GM06990 (cell line): Measurements from ENCODE around the gene CASP8.

ENCODE experiments used
- DNase-seq: peaks from one replicate; pipeline ENCODE4 v3.0.0-alpha.2; 2011; ENCODE audit not compliant: insufficient read length; ENCODE audit errors: extremely low read depth
- H3K27me3 ChIP-seq: replicated peaks from 2 replicates; pipeline ENCODE4 v1.6.0; 2011; ENCODE audit warnings: low read length; ENCODE audit not compliant: control insufficient read depth, insufficient read depth
- H3K36me3 ChIP-seq: 2 replicates; pipeline ENCODE4 v1.5.1; 2011; ENCODE audit warnings: low read length; ENCODE audit not compliant: control insufficient read depth, insufficient read depth
- H3K4me3 ChIP-seq: replicated peaks from 2 replicates; pipeline ENCODE4 v1.5.1; 2011; ENCODE audit warnings: low read depth, mild to moderate bottlenecking, control low read depth, low read length
- CTCF ChIP-seq: IDR thresholded peaks from 2 replicates; pipeline ENCODE4 v1.5.1; 2011; ENCODE audit warnings: low read length, control low read depth, mild to moderate bottlenecking, inconsistent platforms; ENCODE audit not compliant: insufficient read depth, poor library complexity, severe bottlenecking

Gene CASP8

DNA sequence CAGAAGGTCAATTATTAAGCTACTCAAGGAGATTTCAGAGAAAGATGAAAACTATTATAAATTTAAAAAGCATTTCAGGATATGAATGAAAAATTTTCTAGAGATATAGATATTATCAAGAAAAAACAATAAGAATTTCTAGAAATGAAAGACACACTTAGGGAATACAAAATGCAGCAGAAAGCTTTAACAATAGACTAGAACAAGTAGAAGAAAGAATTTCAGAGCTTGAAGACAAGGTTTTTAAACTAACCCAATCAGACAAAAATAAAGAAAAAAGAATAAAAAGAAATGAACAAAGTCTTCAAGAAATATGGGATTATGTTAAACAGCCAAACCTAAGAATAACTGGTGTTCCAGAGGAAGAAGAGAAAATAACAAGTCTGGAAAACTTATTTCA lies 62.4 kb downstream of the CASP8 start:
- DNase-seq, result no peak
- TF ChIP-seq CTCF, result no peak
- no peak overlapping the region for H3K4me3 ChIP-seq
- H3K27me3 ChIP-seq, result no peaks in the 10 kb centered on the region
- no peaks in the 10 kb centered on the region for H3K36me3 ChIP-seq

DNA sequence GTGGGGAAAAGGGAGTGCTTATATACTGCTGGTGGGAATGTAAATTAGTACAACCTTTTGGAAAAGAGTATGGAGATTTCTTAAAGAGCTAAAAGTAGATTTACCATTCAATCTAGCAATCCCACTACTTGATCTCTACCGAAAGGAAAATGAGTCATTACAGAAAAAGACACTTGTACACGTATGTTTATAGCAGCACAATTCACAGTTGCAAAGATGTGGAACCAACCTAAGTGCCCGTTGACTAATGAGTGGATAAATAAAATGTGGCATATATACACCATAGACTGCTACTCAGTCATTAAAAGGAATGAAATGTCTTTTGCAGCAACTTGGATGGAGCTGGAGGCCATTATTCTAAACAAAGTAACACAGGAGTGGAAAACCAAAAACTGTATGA lies 67.3 kb downstream of the CASP8 start:
- H3K36me3 ChIP-seq, result no peaks in the 10 kb centered on the region

GRCh38 chr2:201329409-201329808 lies 69.1 kb downstream of the CASP8 start:
- no peak for TF ChIP-seq CTCF
- no peak for DNase-seq
- no peaks in the 10 kb centered on the region for H3K36me3 ChIP-seq
- H3K4me3 ChIP-seq, result no peak overlapping the region
- H3K27me3 ChIP-seq, result no peaks in the 10 kb centered on the region

More for the DNA sequence above, 67.3 kb downstream of the CASP8 start:
- Histone ChIP-seq H3K27me3 (no peaks in the 10 kb centered on the region), H3K4me3 (no peak overlapping the region)
- TF ChIP-seq CTCF, result no peak
- no peak for DNase-seq
